SK-N-SH (cell line): Measurements from ENCODE around the gene MTHFD2L. TPM values are rescaled to one million over a fixed set of nuclear protein-coding genes. Genes with fewer than 3 reads are reported as not detected.

Experiments used
- CTCF ChIA-PET: fragments of 300-600, 350-600 bp; formaldehyde crosslinking; extraction: SDS; loops from one replicate; lab custom pipeline; 2021; lab: Yijun Ruan, JAX
- POLR2A ChIA-PET: fragments of 350-600 bp; sonication (Branson Sonifier 250); formaldehyde crosslinking; extraction: SDS; loops from one replicate; lab custom pipeline; 2020; ENCODE audit warnings: antibody characterized with exemption, inconsistent platforms; lab: Yijun Ruan, JAX
- DNase-seq: peaks from one replicate; pipeline ENCODE4 v3.0.0; 2012
- H2AFZ ChIP-seq: fragments of 200-600 bp; sonication (generic); 2 replicates; pipeline ENCODE4 v1.8.1; 2016; ENCODE audit warnings: antibody characterized with exemption, mild to moderate bottlenecking, low read depth
- H3F3A ChIP-seq: fragments of 200-600 bp; sonication (generic); replicated peaks from 2 replicates; pipeline ENCODE3; 2016; ENCODE audit warnings: antibody characterized with exemption, mild to moderate bottlenecking; ENCODE audit not compliant: insufficient read depth
- H3K27ac ChIP-seq, 2 experiments: fragments of 200-500 bp in 1 of 2; fragments of 200-600 bp in 1 of 2; sonication (Bioruptor generic) in 1 of 2; sonication (generic), shearing (Covaris generic) in 1 of 2; 2 replicates each; pipeline versions ENCODE4 v1.5.1 to v1.6.1; 2014 to 2016; ENCODE audit warnings: low read depth in 2 of 2, inconsistent platforms in 1 of 2, low read length in 1 of 2, mild to moderate bottlenecking in 1 of 2, mixed read lengths in 1 of 2
- H3K27me3 ChIP-seq: fragments of 200-600 bp; sonication (generic), shearing (Covaris generic); 2 replicates; pipeline ENCODE4 v1.6.1; 2016; ENCODE audit warnings: mixed run types; ENCODE audit not compliant: insufficient read depth
- H3K36me3 ChIP-seq, 2 experiments: fragments of 200-500 bp in 1 of 2; fragments of 200-600 bp in 1 of 2; sonication (Bioruptor generic) in 1 of 2; sonication (generic) in 1 of 2; replicated peaks in 1 of 2; 2 replicates each; pipeline versions ENCODE3 to v1.5.1; 2014 to 2016; ENCODE audit warnings: low read length in 1 of 2, mild to moderate bottlenecking in 1 of 2; ENCODE audit not compliant: insufficient read depth in 2 of 2, control insufficient read depth in 1 of 2
- H3K4me1 ChIP-seq, 2 experiments: fragments of 200-500 bp in 1 of 2; fragments of 200-600 bp in 1 of 2; sonication (Bioruptor generic) in 1 of 2; sonication (generic), shearing (Covaris generic) in 1 of 2; 2 replicates each; pipeline versions ENCODE4 v1.5.1 to v1.6.1; 2014 to 2016; ENCODE audit warnings: low read depth in 1 of 2, low read length in 1 of 2, mixed run types in 1 of 2; ENCODE audit not compliant: insufficient read depth in 2 of 2, control insufficient read depth in 1 of 2
- H3K4me2 ChIP-seq: fragments of 200-600 bp; sonication (generic), shearing (Covaris generic); 2 replicates; pipeline ENCODE4 v1.6.1; 2017; ENCODE audit warnings: mixed run types
- H3K4me3 ChIP-seq, 2 experiments: fragments of 200-500 bp in 1 of 2; fragments of 200-600 bp in 1 of 2; sonication (Bioruptor generic) in 1 of 2; sonication (generic), shearing (Covaris generic) in 1 of 2; 2 replicates each; pipeline versions ENCODE4 v1.5.1 to v1.8.1; 2014 to 2016; ENCODE audit warnings: low read depth in 2 of 2, inconsistent platforms in 1 of 2, low read length in 1 of 2, mild to moderate bottlenecking in 1 of 2, mixed read lengths in 1 of 2, moderate library complexity in 1 of 2
- H3K79me2 ChIP-seq: fragments of 200-600 bp; sonication (generic); 2 replicates; pipeline ENCODE4 v1.8.1; 2017; ENCODE audit warnings: mild to moderate bottlenecking; ENCODE audit not compliant: insufficient read depth
- H3K9ac ChIP-seq: fragments of 200-600 bp; sonication (generic); 2 replicates; pipeline ENCODE4 v1.6.1; 2017; ENCODE audit warnings: mixed run types
- H3K9me2 ChIP-seq: fragments of 200-600 bp; sonication (generic); 2 replicates; pipeline ENCODE4 v1.6.1; 2017; ENCODE audit warnings: mixed run types
- H3K9me3 ChIP-seq: fragments of 200-600 bp; sonication (generic); 2 replicates; pipeline ENCODE4 v1.6.1; 2017; ENCODE audit warnings: mixed run types, mild to moderate bottlenecking, moderate library complexity
- H4K20me1 ChIP-seq: fragments of 200-600 bp; sonication (generic); 2 replicates; pipeline ENCODE4 v1.6.1; 2017; ENCODE audit warnings: mild to moderate bottlenecking, mixed run types; ENCODE audit not compliant: insufficient read depth
- ELF1 ChIP-seq: IDR thresholded peaks from 2 replicates; pipeline ENCODE4 v1.4.0; 2012
- EZH2phosphoT487 ChIP-seq: fragments of 200-600 bp; sonication (generic); IDR thresholded peaks from 2 replicates; pipeline ENCODE4 v1.6.1; 2017; ENCODE audit warnings: low read depth, mixed run types, mild to moderate bottlenecking, antibody characterized with exemption, moderate library complexity, borderline replicate concordance
- FOSL2 ChIP-seq: IDR thresholded peaks from 2 replicates; pipeline ENCODE4 v1.4.0; 2012; ENCODE audit warnings: low read depth, mild to moderate bottlenecking, moderate library complexity, borderline replicate concordance
- FOXJ3 ChIP-seq: sonication (generic); formaldehyde crosslinking; IDR thresholded peaks from 2 replicates; pipeline ENCODE4 v1.5.1; 2020; ENCODE audit warnings: mild to moderate bottlenecking, missing genetic modification reagents
- FOXM1 ChIP-seq: IDR thresholded peaks from 2 replicates; pipeline ENCODE4 v1.4.0; 2012; ENCODE audit warnings: low read depth, mild to moderate bottlenecking
- GATA2 ChIP-seq: sonication (generic); formaldehyde crosslinking; IDR thresholded peaks from 2 replicates; pipeline ENCODE4 v1.5.0; 2020; ENCODE audit warnings: mild to moderate bottlenecking, missing genetic modification reagents
- JUND ChIP-seq: IDR thresholded peaks from 2 replicates; pipeline ENCODE4 v1.4.0; 2012
- MEF2A ChIP-seq: IDR thresholded peaks from 2 replicates; pipeline ENCODE4 v1.4.0; 2012; ENCODE audit warnings: low read depth, borderline replicate concordance
- PBX3 ChIP-seq: IDR thresholded peaks from 2 replicates; pipeline ENCODE4; 2012
- RCOR1 ChIP-seq: fragments of 150-350 bp; IDR thresholded peaks from 2 replicates; pipeline ENCODE4 v1.6.1; 2017; ENCODE audit warnings: antibody characterized with exemption, low read length
- RXRA ChIP-seq: IDR thresholded peaks from 2 replicates; pipeline ENCODE4 v1.4.0; 2012; ENCODE audit warnings: low read depth, mild to moderate bottlenecking, borderline replicate concordance
- SIN3A ChIP-seq: IDR thresholded peaks from 2 replicates; pipeline ENCODE4 v1.6.1; 2012; ENCODE audit warnings: low read depth, mild to moderate bottlenecking, low read length, moderate library complexity, borderline replicate concordance
- SMC3 ChIP-seq: IDR thresholded peaks from 2 replicates; pipeline ENCODE4 v1.6.1; 2012; ENCODE audit warnings: low read depth, low read length, improper control_type of control experiment
- polyA plus RNA-seq, 3 experiments: library from polyadenylated mRNA; depleted of rRNA; stranded (reverse); fragments of >200 nt; gene quantifications; 2 replicates each; pipeline ENCODE4 v1.2.3, GENCODE V29; 2012
- TF ChIP-seq, protein P1 (sequence below): IDR thresholded peaks from 2 replicates; pipeline ENCODE4 v1.4.0; 2012; ENCODE audit warnings: low read depth, borderline replicate concordance
- TF ChIP-seq, protein P2 (sequence below): fragments of 200-600 bp; sonication (generic); IDR thresholded peaks from 2 replicates; pipeline ENCODE4 v1.6.1; 2017; ENCODE audit warnings: antibody characterized with exemption, mild to moderate bottlenecking, moderate library complexity

Gene MTHFD2L
- polyA plus RNA-seq, 1 of the 3 experiments (the other 2 are of a cell fraction) = 4.8 TPM

- H2AFZ ChIP-seq = no peak overlapping the region
- CTCF ChIA-PET = interaction anchor here (3.6 kb wide), 1 partner anchor 24 kb away, joined by 17 read pairs; no protein-coding TSS in a partner anchor
- no peaks in the 10 kb centered on the region for H3K36me3 ChIP-seq
- peaks cover 10% of the 10 kb centered on the region; the same call in 1 of the 2 replicates for H3K9me3 ChIP-seq
- H3F3A ChIP-seq = no peaks in the 10 kb centered on the region
- no peaks in the 10 kb centered on the region for H3K4me1 ChIP-seq
- DNase-seq = no peak
- no peak overlapping the region for H3K27ac ChIP-seq
- no peaks in the 10 kb centered on the region for H4K20me1 ChIP-seq
- H3K27me3 ChIP-seq = no peaks in the 10 kb centered on the region
- H3K9me2 ChIP-seq = no peaks in the 10 kb centered on the region
- no peak overlapping the region for H3K4me2 ChIP-seq
- TF ChIP-seq MEF2A = no peak
- TF ChIP-seq SIN3A = no peak
- TF ChIP-seq JUND = no peak
- no peak for TF ChIP-seq FOSL2
- no peak for TF ChIP-seq GATA2 (CRISPR knock-in tag)
- TF ChIP-seq FOXM1 = no peak
- no peak for TF ChIP-seq RXRA
- TF ChIP-seq RCOR1 = no peak
- TF ChIP-seq, protein P1, sequence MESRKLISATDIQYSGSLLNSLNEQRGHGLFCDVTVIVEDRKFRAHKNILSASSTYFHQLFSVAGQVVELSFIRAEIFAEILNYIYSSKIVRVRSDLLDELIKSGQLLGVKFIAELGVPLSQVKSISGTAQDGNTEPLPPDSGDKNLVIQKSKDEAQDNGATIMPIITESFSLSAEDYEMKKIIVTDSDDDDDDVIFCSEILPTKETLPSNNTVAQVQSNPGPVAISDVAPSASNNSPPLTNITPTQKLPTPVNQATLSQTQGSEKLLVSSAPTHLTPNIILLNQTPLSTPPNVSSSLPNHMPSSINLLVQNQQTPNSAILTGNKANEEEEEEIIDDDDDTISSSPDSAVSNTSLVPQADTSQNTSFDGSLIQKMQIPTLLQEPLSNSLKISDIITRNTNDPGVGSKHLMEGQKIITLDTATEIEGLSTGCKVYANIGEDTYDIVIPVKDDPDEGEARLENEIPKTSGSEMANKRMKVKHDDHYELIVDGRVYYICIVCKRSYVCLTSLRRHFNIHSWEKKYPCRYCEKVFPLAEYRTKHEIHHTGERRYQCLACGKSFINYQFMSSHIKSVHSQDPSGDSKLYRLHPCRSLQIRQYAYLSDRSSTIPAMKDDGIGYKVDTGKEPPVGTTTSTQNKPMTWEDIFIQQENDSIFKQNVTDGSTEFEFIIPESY = no peak
- no peak for TF ChIP-seq FOXJ3 (CRISPR knock-in tag)
- TF ChIP-seq PBX3 = no peak
- no peak for TF ChIP-seq ELF1
- no peak for TF ChIP-seq EZH2phosphoT487
- TF ChIP-seq SMC3 = no peak
- TF ChIP-seq, protein P2, sequence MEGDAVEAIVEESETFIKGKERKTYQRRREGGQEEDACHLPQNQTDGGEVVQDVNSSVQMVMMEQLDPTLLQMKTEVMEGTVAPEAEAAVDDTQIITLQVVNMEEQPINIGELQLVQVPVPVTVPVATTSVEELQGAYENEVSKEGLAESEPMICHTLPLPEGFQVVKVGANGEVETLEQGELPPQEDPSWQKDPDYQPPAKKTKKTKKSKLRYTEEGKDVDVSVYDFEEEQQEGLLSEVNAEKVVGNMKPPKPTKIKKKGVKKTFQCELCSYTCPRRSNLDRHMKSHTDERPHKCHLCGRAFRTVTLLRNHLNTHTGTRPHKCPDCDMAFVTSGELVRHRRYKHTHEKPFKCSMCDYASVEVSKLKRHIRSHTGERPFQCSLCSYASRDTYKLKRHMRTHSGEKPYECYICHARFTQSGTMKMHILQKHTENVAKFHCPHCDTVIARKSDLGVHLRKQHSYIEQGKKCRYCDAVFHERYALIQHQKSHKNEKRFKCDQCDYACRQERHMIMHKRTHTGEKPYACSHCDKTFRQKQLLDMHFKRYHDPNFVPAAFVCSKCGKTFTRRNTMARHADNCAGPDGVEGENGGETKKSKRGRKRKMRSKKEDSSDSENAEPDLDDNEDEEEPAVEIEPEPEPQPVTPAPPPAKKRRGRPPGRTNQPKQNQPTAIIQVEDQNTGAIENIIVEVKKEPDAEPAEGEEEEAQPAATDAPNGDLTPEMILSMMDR = no peak
- POLR2A ChIA-PET = no interaction called here
- H3K79me2 ChIP-seq = no peaks in the 10 kb centered on the region
- H3K4me3 ChIP-seq = no peak overlapping the region
- no peak overlapping the region for H3K9ac ChIP-seq
Measured at GRCh38 chr4:74252933-74253332, 95.0 kb downstream of the MTHFD2L start.
